NK-92 (cell line): Measurements from ENCODE around the gene ARF1.
"Not testable (repeated sequence)": the region's sequence is repeated elsewhere in the genome, so short reads cannot be mapped to it uniquely, and the experiment has no call there.

Experiments used
- DNase-seq: peaks from one replicate; lab custom pipeline; 2025; ENCODE audit not compliant: unreplicated experiment; lab: John Stamatoyannopoulos, UW

Gene ARF1

DNA sequence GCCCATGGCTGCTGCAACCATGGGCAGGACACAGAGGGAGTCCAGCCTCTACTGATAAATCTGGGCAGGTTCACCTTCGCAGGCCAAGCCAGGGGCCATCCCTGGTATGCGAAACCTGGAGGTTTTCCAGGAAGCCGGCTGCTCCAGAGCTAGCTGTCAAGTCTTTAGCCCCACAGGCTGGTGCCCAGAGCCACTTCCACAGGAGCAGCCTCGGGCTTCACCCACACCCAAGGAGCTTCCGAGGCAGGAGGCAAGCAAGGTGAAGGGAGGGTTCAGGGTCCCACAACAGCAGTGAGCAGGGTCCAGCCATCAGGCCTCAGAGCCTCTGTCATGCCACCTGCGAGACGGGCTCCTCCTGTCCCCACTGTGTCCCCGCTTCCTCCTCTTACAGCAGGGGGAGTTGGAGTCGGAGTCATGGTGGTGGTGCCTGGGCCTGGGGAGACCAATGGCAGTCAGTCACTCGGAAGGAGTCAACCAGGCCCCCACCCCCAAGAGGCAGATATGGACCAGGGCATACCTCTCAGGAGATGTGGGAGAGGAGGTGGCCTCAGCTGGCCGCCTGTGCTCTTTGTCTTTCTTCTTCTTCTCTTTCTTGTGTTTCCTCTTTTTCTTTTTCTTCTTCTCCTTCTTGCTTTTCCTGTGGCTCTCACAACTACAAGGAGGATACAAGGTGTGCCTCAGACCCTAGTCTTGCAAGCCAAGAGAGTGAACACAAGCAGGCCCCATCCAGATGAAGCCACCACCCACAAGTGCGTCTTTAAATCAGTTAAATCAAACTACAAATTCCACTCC lies 18.5 kb downstream of the ARF1 start:
- DNase-seq: no peak

DNA sequence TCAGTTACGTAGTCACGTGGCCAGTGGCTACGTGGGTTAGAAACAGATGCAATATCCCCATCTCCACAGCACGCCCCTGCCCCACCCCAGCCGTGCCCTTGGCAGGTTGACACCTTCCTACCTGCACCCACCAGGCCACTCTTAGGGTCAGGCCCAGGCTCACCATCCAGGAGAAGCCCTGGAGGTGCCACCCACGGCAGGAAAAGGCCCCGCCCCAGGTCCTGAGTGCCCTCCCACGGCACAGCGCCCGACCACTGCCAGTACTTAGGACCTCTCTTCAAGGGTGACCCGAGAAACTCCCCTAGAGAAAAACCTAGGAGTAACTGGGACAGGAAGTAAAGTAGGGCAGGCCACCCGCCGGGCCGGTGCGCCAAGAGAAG lies 19.1 kb downstream of the ARF1 start:
- no peak for DNase-seq

DNA sequence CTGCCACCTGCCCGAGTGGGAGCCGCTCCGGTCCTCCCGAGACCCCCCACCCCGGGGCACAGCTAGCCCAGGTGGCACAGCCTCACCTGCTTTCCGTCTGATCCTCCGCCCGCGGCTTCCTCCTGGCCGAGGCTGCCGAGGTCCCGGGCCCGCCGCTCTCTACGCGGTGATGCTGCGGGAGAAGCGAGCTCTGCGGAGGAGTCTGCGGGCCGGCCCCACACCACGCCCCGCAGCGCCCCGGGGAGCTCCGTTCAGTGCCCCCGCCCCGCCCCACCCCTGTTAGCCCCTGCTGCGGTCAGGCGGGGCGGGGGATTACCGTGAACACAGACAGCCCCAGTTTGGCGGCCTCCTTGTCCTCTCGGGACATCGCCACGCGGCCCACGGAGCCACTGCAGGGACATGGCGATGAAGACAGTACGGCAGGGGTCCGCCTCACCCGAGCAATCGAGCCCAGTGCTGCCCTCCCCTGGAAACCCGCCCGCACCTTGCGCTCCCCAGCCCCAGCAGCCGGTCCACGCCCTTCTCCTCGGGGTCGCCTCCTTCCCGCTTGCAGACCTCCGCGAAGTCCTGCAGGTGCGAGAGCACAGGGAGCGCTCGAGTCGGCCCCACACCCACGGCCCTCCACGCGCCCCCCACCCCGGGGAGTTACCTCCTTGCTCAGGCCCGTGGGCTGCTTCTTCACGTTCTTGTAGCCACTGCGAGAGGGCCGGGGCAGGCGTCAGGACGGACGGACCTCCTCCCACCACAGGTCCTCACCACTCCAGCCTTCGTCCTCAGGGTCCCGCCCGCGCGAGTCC lies 19.7 kb downstream of the ARF1 start:
- DNase-seq: no peak

DNA sequence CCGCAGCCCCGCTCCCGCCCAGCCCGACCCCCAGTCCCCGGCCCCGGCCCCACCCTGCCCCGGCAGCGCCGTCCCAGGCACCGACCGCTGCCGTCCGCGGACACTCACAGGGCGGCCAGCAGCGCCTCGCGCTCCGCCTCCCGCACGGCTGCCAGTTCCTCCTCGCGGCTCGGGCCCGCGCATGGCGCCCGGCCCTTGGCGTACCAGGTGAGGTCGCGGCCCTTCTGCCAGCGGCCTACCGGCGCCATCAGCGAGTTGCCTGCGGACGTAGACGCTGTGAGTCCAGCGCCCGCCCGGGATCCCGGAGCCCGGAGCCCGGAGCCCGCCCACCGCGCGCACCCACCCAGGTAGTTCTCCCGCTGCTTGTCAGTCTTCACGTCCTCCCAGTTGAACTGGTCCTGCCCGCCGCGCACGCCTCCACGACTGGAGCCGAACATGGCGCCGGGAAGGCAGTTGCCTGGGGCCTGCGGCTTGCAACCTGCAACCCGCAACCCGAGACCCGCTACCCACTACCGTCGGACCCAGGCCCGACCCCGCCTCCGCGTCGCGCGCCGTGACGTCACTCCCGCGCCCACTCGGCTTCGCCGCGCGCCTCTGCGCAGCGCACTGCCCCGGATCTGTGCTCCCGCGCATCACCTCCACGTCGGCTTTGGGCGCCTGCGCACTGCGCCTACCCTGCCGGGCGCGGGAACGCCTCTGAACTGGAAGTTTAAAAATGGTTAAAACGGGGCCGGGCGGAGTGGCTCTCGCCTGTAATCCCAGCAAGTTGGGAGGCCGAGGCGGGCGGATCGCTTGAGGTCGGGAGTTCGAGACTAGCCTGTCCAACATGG lies 20.5 kb downstream of the ARF1 start, which contains the start of gene C1orf35:
Gene C1orf35, minus strand, starts transcription at position 535 of the 830 bp plus-strand sequence. Its CDS starts 98 bp downstream, at position 437.
- DNase-seq: peak; percentile 49

DNA sequence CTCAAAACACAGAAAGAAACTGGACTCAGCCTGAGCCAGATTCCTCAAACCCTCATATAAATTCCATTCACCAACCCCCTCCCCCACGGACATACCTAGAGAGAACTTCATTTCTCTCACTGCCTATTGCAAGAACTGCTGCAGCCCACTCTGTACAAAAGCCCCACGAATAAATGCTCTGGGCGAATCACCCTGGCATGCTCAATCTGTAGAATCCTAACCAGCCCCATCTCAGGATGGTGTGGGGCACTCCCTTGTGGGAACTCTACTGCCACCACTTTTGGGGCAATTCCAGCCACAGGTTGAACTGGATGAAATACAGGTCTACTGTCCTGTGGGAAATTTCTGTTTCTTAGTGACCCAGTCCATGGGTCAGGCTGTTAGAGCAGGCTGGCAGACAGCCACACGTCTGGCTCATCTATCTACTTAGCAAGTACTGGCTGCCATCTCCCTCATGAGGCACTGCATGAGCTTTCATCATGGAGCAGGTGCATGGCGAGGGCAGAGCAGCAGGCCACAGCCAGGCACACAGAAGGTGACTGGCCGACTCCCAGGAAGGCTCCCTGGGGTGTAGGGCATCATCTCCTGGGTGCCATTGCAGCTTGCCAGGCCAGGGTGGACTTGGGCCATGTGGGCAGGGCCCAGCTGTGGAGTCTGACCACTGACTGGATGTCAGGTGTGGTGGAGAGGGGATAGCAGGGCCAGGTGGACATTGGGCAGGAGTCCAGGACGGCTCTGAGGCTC lies 22.2 kb downstream of the ARF1 start:
- no peak for DNase-seq

DNA sequence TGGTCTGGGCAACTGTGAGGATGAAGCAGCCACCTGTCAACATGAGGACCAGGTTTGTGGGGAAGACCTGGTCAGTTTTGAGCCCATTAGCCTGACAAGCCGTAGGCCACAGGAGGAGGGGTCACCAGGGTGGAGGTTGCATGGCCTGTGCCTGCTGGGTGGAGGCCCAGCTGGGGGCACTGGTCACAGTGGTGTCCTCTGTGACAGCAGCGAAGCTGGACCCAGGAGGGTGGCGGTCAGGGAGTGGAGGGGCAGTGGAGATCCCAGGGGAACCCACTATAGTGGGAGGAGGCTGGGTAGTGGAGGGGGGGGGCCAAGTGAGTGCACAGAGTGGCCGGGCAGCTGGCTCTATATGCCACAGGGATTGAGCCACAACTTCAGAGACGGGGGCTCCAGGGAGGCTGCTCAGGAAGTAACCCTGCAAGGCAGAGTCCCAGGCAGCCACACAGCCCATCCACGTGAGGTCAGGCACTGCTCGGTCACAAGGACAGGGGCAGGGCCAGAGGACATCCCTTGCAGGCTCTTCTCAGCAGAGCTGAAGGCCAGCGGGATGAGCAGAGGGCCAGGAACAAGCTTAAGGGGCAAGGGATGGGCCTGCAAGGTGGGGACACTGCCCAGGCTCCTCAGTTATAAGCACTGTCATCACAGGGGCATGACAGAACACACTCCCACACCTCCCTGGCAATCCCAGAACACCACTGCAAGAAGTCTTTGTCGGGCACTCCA lies 22.9 kb downstream of the ARF1 start:
- DNase-seq: no peak

DNA sequence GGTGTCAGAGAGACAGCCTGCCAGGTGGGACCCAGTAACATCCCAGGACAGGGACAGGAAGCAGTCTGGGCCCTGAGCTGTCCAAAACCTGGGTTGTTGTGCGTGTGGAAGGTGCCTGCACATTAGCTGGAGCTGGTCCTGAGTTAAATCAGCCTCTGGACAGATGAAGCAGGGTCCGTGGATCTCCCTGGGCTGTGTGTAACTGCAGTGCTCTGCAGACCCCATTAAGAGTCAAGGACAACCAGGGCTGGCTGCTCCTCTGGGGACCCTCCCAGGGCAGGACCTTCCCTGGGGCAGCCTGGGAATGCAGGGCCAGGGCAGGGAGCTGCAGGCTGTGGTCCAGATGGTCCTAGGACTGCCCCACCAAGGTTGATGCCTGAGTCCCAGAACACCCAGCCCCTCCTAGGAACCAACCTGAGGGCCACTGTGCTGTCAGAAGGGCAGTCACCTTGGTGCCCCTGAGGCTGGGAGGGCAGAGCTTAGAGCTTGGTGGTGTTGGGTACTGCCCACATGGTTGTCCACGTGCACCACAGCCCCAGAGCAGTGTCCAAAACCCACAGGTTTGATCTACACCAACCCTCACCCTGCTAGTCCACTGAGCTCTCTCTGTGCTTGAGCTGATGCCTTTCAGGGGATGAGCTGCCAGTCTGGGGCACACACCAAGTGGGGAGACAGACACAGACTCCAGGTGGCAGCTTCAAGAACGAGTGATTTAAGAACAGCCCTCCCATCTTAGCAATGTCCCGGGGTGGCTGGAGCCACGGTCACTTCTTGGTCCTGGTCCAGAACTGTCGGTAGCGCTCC lies 23.7 kb downstream of the ARF1 start:
- no peak for DNase-seq

DNA sequence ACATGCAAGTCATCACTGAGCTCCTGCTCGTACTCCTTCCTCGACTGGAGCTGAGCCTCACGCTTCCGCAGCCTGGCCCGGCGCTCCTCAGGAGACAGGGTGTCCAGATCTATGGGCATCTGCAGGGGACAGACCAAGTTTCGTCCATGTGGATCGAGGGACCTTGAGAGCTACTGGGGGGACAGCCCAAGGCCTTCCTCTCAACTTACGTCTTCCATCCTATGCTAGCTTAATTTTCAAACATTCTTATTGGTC lies 24.2 kb downstream of the ARF1 start:
- no peak for DNase-seq

DNA sequence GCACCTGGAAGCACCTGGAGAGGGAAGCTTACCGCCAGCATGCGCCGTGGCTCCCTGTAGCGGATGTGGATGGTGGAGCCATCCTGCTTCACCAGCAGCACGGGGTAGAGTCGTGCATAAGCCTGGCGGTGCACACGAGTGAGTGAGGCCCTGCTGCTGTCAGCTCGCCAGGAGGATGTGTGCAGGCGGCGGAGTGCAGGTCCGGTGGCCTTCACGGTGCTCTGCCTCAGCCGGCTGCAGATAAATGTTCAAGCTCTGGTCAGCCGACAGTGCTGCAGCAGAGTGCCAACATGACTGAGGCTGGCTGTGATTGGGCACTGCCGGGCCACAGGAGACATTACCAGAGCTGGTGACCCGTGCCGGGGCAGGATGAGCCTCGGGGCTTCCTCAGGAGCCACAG lies 25.1 kb downstream of the ARF1 start:
- DNase-seq: no peak

DNA sequence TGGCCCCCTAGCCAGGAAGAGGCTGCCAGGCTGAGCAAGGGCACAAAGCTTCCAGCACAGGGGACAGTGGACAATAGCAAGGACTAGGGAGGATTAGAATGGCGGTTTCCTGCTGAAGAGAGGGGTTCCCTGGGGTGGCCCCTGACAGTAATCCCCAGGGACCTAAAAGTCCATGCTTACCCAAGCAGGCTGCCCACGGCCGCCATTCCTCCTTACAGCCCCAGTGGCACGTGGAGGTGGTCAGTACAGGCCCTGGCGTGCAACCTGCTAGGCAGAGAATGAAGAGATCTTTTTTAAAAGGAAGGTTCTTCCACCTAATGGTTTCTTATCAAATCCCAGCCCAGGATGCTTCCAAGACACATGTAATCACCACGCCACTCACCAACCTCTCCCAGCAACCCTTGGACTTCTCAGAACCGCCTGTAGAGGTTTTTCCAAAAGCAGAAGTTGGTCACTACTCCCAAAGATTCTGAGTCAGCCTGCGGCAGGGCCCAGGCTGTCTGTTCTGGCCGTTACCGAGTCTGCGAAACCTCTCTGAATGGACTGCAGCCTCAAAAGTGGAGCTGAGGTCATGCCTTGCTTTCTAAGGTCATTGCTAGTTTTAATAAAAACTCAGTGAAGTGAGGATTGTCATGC lies 25.7 kb downstream of the ARF1 start:
- DNase-seq: no peak

DNA sequence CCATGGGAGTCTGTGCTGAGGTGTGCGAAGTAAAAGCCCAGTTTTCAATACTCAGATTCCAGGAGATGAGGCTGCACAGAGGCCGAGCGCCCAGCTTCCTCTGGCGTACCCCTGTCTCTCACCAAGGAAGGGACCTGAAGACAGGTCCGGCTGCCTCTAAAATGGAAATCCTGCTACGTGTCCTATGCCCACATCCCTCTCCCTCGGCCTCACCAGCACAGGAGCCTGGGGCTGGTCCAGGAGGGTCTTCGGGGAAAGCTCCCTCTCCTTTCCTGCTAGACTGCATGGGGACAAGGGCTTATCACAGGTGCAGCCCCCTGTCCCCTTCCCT lies 26.2 kb downstream of the ARF1 start:
- DNase-seq: no peak

DNA sequence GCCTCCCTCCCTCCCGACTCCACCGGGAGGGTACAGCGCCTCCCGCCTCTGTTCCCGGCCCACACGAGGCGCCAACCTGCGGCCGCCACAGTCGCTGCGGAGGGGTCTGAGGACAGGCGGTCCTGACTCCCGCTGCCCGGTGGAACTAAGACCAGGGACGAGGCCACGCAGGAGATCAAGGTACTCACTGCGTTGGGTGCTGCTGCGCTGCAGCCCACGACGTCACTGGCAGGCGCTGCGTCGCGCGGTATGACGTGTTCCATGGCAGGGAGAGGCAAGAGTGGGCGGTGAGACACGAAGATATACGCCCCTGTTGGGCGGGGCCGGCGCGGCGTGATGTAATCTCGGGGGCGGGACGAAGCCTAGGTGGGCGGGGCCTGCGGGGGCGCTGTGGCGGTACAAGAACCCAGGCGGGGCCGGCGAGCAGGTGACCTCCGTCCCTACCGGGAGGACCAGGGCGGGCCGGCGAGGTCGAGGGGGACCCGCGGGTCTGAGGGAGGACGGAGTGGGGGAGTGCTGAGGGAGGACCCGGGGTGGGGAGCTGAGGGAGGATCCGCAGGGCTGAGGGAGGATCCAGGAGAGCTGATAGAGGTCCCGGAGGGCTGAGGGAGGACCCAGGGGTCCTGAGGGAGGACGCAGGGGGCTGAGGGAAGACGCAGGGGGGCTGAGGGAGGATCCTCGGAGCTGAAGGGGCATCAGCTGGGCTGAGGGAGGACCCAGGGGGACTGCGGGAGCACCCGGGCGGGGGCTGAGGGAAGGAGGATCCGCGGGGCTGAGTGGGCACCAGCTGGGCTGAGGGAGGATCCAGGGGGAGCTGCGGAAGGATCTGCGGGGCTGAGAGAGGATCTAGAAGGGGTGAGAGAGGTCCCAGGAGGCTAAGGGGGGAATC lies 26.8 kb downstream of the ARF1 start, which contains the start of gene MRPL55:
Gene MRPL55, minus strand, starts transcription at position 227 of the 889 bp plus-strand sequence. CDS start 1,039 bp downstream, outside the sequence.
- peak; percentile 88 for DNase-seq

DNA sequence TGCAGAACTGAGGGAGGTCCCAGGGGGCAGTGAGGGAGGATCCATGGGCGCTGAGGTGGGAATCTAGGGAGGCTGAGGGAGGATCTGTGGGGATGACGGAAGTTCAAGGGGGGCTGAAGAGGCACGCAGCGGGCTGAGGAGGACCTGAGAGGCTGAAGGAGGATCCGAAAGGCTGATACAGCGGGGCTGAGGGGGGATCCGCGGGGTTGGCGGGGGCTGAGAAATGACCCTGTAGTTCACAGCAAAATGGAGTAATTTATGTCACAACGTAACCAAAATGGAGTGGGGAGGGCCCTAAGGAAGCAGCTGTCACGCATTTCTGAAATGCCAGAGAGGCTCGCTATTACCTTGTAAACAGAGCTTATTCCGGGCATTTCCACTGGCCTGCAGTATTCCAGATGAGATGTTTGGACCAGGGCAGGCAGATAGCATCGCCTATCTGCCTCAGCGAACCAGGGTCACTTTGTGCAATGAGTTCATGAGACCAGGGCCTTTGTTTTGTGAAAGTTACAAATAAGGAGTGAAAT lies 27.5 kb downstream of the ARF1 start:
- DNase-seq: no peak

DNA sequence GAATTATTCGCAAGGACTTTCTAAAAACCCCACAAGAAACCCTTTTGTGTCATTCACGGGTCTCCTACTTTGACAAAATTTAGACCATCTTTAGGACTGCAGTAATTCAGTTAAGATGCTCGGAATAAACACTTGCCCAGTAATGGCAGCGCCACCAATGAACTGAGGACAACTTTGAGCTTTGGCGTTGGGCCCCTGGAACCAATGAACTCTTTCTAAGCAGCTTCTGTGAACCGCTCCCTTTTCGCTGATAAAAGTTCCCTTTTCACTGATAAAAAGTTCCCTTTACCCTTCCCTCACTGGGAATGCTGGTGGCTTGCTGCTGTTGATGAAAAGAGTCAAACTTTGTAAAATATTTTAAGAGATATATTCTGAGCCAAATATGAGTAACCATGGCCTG lies 28.0 kb downstream of the ARF1 start:
- DNase-seq: no peak

DNA sequence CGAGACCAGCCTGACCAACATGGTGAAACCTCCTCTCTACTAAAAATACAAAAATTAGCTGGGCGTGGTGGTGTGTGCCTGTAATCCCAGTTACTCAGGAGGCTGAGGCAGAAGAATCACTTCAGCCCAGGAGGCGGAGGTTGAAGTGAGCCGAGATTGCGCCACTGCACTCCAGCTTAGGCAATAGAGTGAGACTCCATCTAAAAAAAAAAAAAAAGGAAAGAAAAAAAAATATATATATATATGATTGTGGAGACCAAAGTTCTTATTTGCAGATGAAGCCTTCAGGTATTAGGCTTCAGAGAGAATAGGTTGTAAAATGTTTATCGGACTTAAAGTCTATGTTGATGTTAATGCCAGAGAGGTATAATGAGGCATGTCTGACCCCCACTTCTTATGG lies 28.8 kb downstream of the ARF1 start:
- not testable (repeated sequence) for DNase-seq

DNA sequence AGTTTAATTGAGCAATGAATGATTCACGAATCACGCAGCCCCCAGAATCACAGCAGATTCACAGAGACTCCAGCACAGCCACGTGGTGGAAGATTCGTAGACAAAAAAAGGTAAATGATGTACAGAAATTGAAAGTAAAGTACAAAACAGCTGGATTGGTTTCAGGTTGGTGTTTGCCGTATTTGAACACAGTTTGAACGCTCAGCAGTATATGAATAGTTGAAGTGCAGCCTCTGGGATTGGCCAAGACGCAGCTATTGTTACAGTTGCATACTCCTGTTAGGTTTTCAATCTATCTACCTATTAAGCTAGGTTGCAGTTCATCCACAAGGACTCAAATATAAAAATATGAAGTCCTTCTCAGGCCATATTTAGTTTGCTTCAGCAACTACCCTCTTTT lies 29.7 kb downstream of the ARF1 start:
- no peak for DNase-seq

DNA sequence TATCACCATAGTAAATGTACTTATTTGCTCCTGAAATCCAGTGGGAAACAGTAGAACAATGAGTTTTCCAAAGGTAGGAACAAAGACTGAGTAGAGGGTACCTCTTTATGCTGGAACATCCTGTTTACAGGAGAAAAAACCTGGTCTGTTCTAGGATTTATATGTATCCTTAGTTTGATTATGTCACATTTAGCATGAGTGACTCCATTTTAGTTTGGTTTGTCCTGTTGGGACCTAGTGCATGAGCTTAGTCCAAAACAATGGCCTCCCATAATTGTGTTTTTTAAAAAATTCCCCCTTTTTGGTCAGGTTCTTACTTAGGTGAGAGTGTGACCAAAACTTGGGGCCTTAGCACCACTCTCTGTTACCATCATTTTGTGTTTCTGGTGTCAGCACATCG lies 30.1 kb downstream of the ARF1 start:
- no peak for DNase-seq

DNA sequence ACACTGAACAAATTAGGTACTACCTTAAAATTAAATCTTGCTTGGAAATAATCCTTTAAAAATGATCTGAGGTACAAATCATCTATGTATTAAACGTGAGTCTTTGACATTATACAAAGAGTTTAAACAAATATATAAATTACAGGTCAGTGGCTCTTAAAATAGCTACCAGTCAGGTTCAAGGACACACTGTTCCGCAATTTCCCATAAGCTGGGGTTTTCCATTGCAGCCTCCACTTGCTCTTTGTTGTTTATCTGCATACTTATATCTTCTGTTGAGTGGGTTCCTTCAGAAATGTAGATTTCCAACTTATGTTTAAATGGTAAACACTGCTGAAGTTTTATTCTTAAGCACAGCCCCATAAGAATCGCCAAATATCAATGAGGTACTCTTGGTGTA lies 32.3 kb downstream of the ARF1 start:
- DNase-seq: no peak
